Glutamatergic neuron (in vitro differentiated cells): ENCODE measurements around the gene PALLD. TPM values are rescaled to one million over a fixed set of nuclear protein-coding genes. Genes with fewer than 3 reads are reported as not detected.
"Not testable (repeated sequence)": the region's sequence is repeated elsewhere in the genome, so short reads cannot be mapped to it uniquely, and the experiment has no call there.

Experiments
- DNase-seq: peaks from one replicate; pipeline ENCODE4 v3.0.0; 2022
- H3K27ac Mint-ChIP-seq: one replicate; pipeline ENCODE4 v1.8.0; 2020; ENCODE audit warnings: mild to moderate bottlenecking, mixed read lengths, inconsistent platforms; ENCODE audit not compliant: unreplicated experiment
- H3K27me3 Mint-ChIP-seq: one replicate; pipeline ENCODE4 v1.8.0; 2020; ENCODE audit warnings: mild to moderate bottlenecking, moderate library complexity, mixed read lengths, inconsistent platforms; ENCODE audit not compliant: unreplicated experiment
- H3K36me3 Mint-ChIP-seq: one replicate; pipeline ENCODE4 v1.8.0; 2020; ENCODE audit warnings: mild to moderate bottlenecking, mixed read lengths, inconsistent platforms; ENCODE audit not compliant: unreplicated experiment
- H3K4me1 Mint-ChIP-seq: one replicate; pipeline ENCODE4 v1.8.0; 2020; ENCODE audit warnings: mild to moderate bottlenecking, low read depth, mixed read lengths, inconsistent platforms; ENCODE audit not compliant: unreplicated experiment
- H3K4me3 Mint-ChIP-seq: one replicate; pipeline ENCODE4 v1.8.0; 2020; ENCODE audit warnings: mild to moderate bottlenecking, mixed read lengths, inconsistent platforms; ENCODE audit not compliant: unreplicated experiment
- H3K9me3 Mint-ChIP-seq: one replicate; pipeline ENCODE4 v1.8.0; 2020; ENCODE audit warnings: mild to moderate bottlenecking, moderate library complexity, mixed read lengths, inconsistent platforms; ENCODE audit not compliant: unreplicated experiment
- total RNA-seq: library from RNA; stranded (reverse); fragmentation: NEBNext Ultra II Directional; extraction: Animal tissue kit (Norgen Biotek cat#: 25700); gene quantifications from one replicate; pipeline ENCODE4 v1.2.1, GENCODE V29; 2021; ENCODE audit not compliant: unreplicated experiment
- TF ChIP-seq, protein P1 (sequence below): fragments of 200-600 bp; sonication (generic); IDR thresholded peaks from one replicate; pipeline ENCODE4 v1.5.0; 2021; ENCODE audit not compliant: partially characterized antibody, unreplicated experiment

PALLD gene
- total RNA-seq, 1 donor from 2014 or later: 37.5 TPM

DNA sequence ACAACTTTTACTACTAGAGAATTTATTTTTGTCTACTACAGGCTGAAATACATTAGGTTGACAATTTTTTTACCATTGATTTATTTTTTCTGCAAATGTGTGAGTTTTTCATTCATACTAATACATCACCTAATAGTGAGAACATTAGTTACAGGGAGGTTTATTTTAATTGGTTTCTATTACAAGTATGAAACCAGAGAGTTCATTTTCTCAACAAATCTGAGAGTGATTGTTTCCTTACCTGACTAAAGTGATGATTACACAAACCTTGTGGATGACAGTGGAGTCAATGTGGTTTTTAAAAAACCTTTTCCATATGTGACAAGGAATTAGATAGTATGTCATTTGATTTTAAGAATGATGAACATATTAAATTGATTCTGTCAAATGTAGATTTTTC lies 227.4 kb downstream of the PALLD start:
- Mint-ChIP-seq H3K27ac (no peak overlapping the region), H3K4me3 (no peak overlapping the region), H3K9me3 (no peaks in the 10 kb centered on the region), H3K36me3 (no peaks in the 10 kb centered on the region), H3K4me1 (no peaks in the 10 kb centered on the region), H3K27me3 (no peaks in the 10 kb centered on the region)
- TF ChIP-seq, protein P1, sequence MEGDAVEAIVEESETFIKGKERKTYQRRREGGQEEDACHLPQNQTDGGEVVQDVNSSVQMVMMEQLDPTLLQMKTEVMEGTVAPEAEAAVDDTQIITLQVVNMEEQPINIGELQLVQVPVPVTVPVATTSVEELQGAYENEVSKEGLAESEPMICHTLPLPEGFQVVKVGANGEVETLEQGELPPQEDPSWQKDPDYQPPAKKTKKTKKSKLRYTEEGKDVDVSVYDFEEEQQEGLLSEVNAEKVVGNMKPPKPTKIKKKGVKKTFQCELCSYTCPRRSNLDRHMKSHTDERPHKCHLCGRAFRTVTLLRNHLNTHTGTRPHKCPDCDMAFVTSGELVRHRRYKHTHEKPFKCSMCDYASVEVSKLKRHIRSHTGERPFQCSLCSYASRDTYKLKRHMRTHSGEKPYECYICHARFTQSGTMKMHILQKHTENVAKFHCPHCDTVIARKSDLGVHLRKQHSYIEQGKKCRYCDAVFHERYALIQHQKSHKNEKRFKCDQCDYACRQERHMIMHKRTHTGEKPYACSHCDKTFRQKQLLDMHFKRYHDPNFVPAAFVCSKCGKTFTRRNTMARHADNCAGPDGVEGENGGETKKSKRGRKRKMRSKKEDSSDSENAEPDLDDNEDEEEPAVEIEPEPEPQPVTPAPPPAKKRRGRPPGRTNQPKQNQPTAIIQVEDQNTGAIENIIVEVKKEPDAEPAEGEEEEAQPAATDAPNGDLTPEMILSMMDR: no peak
- DNase-seq: no peak

DNA sequence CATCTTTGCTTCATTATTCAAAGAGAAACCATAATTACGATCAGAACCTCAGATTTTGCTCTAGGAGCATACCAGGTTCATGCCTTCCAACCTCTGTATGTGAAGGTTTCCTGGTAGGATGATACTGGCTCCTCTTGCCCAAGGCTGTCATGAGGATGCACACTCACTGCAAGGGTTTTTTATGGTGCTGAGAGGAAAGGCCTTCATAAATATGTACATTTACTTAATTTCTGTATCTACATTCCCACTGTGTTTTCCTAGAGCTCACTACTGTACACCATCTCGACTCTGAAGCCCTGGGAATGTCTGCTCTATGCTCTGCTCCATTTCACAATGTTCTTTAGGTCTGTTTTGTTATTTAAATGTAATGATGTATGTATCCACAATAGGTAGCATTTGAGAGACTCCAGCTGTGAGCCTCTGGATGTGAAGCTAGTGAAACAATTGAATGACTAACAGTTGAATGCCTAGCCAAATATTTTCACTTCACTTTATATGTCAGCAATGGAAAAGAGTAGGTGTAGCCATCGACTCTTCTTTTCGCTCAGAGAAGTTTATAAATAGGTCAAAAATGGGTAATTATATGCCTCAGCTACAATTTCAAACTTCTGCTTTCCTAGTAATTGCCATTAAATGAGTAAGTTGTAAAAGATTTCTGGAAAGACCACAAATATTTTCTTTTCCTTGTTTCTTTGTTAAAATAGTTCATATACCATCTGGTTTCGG lies 228.0 kb downstream of the PALLD start:
- Mint-ChIP-seq H3K36me3 (no peaks in the 10 kb centered on the region), H3K4me1 (no peaks in the 10 kb centered on the region), H3K27me3 (no peaks in the 10 kb centered on the region), H3K9me3 (no peaks in the 10 kb centered on the region), H3K27ac (no peak overlapping the region), H3K4me3 (no peak overlapping the region)
- no peak for DNase-seq
- TF ChIP-seq, protein P1: no peak

DNA sequence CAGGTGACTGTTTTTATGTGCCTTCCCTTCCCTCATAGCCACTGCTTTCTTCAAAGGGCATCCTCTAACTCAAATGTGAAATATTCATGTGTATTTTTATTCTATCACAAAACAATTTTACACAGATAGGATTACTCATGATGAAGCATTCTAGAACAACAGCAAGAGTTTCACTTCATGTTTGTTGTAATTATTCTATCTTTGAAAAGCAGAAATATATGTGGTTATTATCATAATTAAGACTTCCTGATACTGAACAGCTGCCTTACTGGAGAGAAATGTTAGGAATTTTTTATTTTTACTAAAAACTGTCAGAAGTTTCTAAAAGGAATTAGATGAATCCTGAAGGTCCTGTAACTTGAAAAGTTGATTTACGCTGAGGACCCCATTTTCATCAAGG lies 229.1 kb downstream of the PALLD start:
- Mint-ChIP-seq H3K4me1 (no peaks in the 10 kb centered on the region), H3K4me3 (no peak overlapping the region), H3K36me3 (no peaks in the 10 kb centered on the region), H3K9me3 (peaks cover 1% of the 10 kb centered on the region), H3K27ac (no peak overlapping the region), H3K27me3 (no peaks in the 10 kb centered on the region)
- TF ChIP-seq, protein P1: no peak
- DNase-seq: no peak

DNA sequence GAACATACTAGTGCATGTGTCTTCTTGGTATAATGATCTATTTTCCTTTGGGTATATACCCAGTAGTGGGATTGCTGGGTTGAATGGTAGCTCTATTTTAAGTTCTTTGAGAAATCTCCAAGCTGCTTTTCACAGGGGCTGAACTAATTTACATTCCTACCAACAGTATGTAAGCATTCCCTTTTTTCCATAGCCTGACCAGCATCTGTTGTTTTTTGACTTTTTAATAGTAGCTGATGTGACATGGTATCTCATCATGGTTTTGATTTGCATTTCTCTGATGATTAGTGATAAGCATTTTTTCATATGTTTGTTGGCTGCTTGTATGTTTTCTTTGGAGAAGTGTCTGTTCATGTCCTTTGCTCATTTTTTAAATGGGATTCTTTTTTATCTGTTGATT lies 230.3 kb downstream of the PALLD start:
- not testable (repeated sequence) for H3K4me3 Mint-ChIP-seq, DNase-seq, H3K27ac Mint-ChIP-seq, H3K9me3 Mint-ChIP-seq, H3K4me1 Mint-ChIP-seq, H3K36me3 Mint-ChIP-seq, H3K27me3 Mint-ChIP-seq

DNA sequence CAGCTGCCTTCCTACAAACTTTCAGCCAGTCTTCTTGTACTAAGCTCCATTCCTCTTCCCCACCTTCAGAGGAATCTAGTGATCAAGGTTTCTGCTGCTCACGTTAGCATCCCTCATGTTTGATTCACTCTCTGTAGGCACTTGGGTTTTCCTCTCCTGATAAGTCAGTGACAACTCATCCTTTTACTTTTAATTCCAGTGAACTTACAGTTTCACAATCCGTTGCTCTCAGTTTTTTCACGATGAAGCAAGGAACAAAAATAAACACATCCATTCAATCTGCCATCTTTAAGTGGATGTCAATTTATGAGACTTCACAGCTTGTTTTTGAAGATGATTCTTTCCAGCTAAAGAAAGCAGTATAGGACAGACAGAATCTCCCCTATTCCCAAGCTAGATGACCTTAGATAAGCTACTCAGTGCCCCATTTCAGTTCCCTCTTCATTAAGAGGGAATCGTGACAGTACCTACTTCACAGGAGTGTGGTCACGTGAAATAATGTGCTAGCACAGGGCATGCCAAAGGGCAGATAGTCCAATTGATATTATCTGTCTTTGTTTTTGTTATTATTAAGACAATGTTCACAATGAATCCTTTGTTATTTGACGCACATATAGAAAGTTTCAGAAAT lies 234.3 kb downstream of the PALLD start:
- H3K4me1 Mint-ChIP-seq: no peaks in the 10 kb centered on the region
- no peak overlapping the region for H3K27ac Mint-ChIP-seq
- H3K27me3 Mint-ChIP-seq: peaks cover 2% of the 10 kb centered on the region

More for the DNA sequence above, 234.3 kb downstream of the PALLD start:
- Mint-ChIP-seq H3K36me3 (no peaks in the 10 kb centered on the region), H3K9me3 (peaks cover 1% of the 10 kb centered on the region), H3K4me3 (no peak overlapping the region)
- TF ChIP-seq, protein P1: no peak
- no peak for DNase-seq
